ENCODE results near the gene WNT6. TPM values are rescaled to one million over a fixed set of nuclear protein-coding genes. Genes with fewer than 3 reads are reported as not detected.

The WNT6 gene
- total RNA-seq, 1 experiment from 2014 or later = not detected

GRCh38 chr2:218880859-218881594 is 21.4 kb downstream of the WNT6 start:
- H3K9ac ChIP-seq (ENCODE audit: low read length) = no peak overlapping the region

GRCh38 chr2:218881744-218882460 is 22.3 kb downstream of the WNT6 start:
- Histone ChIP-seq H3K4me1 (ENCODE audit: insufficient read depth, low read length) (no peaks in the 10 kb centered on the region), H3K4me3 (ENCODE audit: low read length) (no peak overlapping the region), H3F3A (ENCODE audit: low read length, unreplicated experiment) (no peaks in the 10 kb centered on the region), H4K20me1 (ENCODE audit: low read length) (no peaks in the 10 kb centered on the region), H3K9me2 (replicated peaks; ENCODE audit: low read length) (no peaks in the 10 kb centered on the region), H3K27ac (ENCODE audit: low read length) (no peak overlapping the region), H3K9me3 (ENCODE audit: low read length) (no peaks in the 10 kb centered on the region), H3K4me2 (ENCODE audit: low read length) (no peak overlapping the region), H3K27me3 (ENCODE audit: low read length) (no peaks in the 10 kb centered on the region), H3K79me2 (ENCODE audit: low read length) (no peaks in the 10 kb centered on the region), H3K9ac (ENCODE audit: low read length) (no peak overlapping the region), H2AFZ (ENCODE audit: low read length) (no peak overlapping the region), H3K36me3 (ENCODE audit: low read depth, low read length) (no peaks in the 10 kb centered on the region)
- intact Hi-C loops (cut with micrococcal nuclease) = no loop called here
- TF ChIP-seq CTCF (conservative IDR thresholded peaks at IDR 0.05; ENCODE audit: low read depth, low read length) = no peak
- no peak for TF ChIP-seq EZH2phosphoT487 (IDR thresholded peaks at IDR 0.05; ENCODE audit: borderline replicate concordance, low read length)
- TF ChIP-seq EZH2 (IDR thresholded peaks at IDR 0.05; ENCODE audit: low read length, unreplicated experiment) = no peak
- DNase-seq (no peak), ATAC-seq (no peak)
- BruUV-seq (replicated peaks) = no TSS peak
- POLR2A ChIA-PET (ENCODE audit: unreplicated experiment) = no interaction called here
- CTCF ChIA-PET = interaction anchor here (0.6 to 1.0 kb wide), 2 partner anchors 14 to 16 kb away, joined by 3 to 6 read pairs; no protein-coding TSS in a partner anchor

More at GRCh38 chr2:218880859-218881594, 21.4 kb downstream of the WNT6 start:
- no TSS peak for BruUV-seq (replicated peaks)
- H3K36me3 ChIP-seq (ENCODE audit: low read depth, low read length) = no peaks in the 10 kb centered on the region
- H3K9me2 ChIP-seq (replicated peaks; ENCODE audit: low read length) = no peaks in the 10 kb centered on the region
- ChIA-PET POLR2A (ENCODE audit: unreplicated experiment) (interaction anchor here (0.7 kb wide), 1 partner anchor 83 kb away, joined by 5 read pairs; no protein-coding TSS in a partner anchor), CTCF (interaction anchor here (0.6 to 1.0 kb wide), 2 partner anchors 15 to 17 kb away, joined by 3 to 6 read pairs; no protein-coding TSS in a partner anchor)
- no peaks in the 10 kb centered on the region for H3K9me3 ChIP-seq (ENCODE audit: low read length)
- H3K4me2 ChIP-seq (ENCODE audit: low read length) = peak overlapping the region; percentile 73
- TF ChIP-seq EZH2 (IDR thresholded peaks at IDR 0.05; ENCODE audit: low read length, unreplicated experiment) = no peak
- TF ChIP-seq EZH2phosphoT487 (IDR thresholded peaks at IDR 0.05; ENCODE audit: borderline replicate concordance, low read length) = no peak
- TF ChIP-seq CTCF (conservative IDR thresholded peaks at IDR 0.05; ENCODE audit: low read depth, low read length) = no peak
- H4K20me1 ChIP-seq (ENCODE audit: low read length) = no peaks in the 10 kb centered on the region
- no peaks in the 10 kb centered on the region for H3K4me1 ChIP-seq (ENCODE audit: insufficient read depth, low read length)
- intact Hi-C loops (cut with micrococcal nuclease) = no loop called here
- H3K27ac ChIP-seq (ENCODE audit: low read length) = no peak overlapping the region
- no peaks in the 10 kb centered on the region for H3K27me3 ChIP-seq (ENCODE audit: low read length)
- DNase-seq (no peak), ATAC-seq (no peak)
- no peaks in the 10 kb centered on the region for H3F3A ChIP-seq (ENCODE audit: low read length, unreplicated experiment)
- no peaks in the 10 kb centered on the region for H3K79me2 ChIP-seq (ENCODE audit: low read length)
- peak overlapping the region; percentile 55; the same call in 1 of the 2 replicates for H3K4me3 ChIP-seq (ENCODE audit: low read length)
- H2AFZ ChIP-seq (ENCODE audit: low read length) = peak overlapping the region; percentile 14; the same call in 1 of the 2 replicates

Data from PC-3 (cell line).